A172 (cell line): ENCODE measurements around the gene SMG7. TPM values are rescaled to one million over a fixed set of nuclear protein-coding genes. Genes with fewer than 3 reads are reported as not detected.
"Not testable (repeated sequence)": the region's sequence is repeated elsewhere in the genome, so short reads cannot be mapped to it uniquely, and the experiment has no call there.

Experiments used
- DNase-seq: peaks from one replicate; pipeline ENCODE4 v3.0.0-alpha.2; 2015; ENCODE audit warnings: low spot score
- total RNA-seq: library from RNA; depleted of rRNA; stranded (reverse); fragments of >200 nt; shearing (Covaris generic); gene quantifications from 2 replicates; pipeline ENCODE4 v1.2.3, GENCODE V29; 2014; rRNA removed

Gene SMG7
- total RNA-seq: 19.6 and 23.0 TPM in 2 replicates

GRCh38 chr1:183472488-183473216, at the start of gene SMG7:
Gene SMG7, plus strand, starts transcription at chr1:183472499. Its CDS starts 122 bp downstream, at chr1:183472621.
- DNase-seq: peak; percentile 29

GRCh38 chr1:183423541-183423940, 48.8 kb upstream of the SMG7 start:
- no peak for DNase-seq

GRCh38 chr1:183424691-183425090, 47.6 kb upstream of the SMG7 start:
- no peak for DNase-seq

- DNase-seq: not testable (repeated sequence)
These were observed 44.7 kb upstream of the SMG7 start for GRCh38 chr1:183427591-183427990.

GRCh38 chr1:183431840-183432547, 40.3 kb upstream of the SMG7 start:
- no peak for DNase-seq

GRCh38 chr1:183432548-183432875, 39.8 kb upstream of the SMG7 start:
- DNase-seq: peak; percentile 51

GRCh38 chr1:183433703-183434102, 38.6 kb upstream of the SMG7 start:
- no peak for DNase-seq

GRCh38 chr1:183435497-183435896, 36.8 kb upstream of the SMG7 start:
- no peak for DNase-seq

- no peak for DNase-seq
These were observed 34.2 kb upstream of the SMG7 start for GRCh38 chr1:183438060-183438459.

GRCh38 chr1:183443011-183443410, 29.3 kb upstream of the SMG7 start:
- no peak for DNase-seq

GRCh38 chr1:183443466-183443865, 28.8 kb upstream of the SMG7 start:
- no peak for DNase-seq

GRCh38 chr1:183444243-183444642, 28.1 kb upstream of the SMG7 start:
- DNase-seq: peak; percentile 48

- no peak for DNase-seq
These were observed 23.0 kb upstream of the SMG7 start for GRCh38 chr1:183449223-183449770.

GRCh38 chr1:183450093-183450492, 22.2 kb upstream of the SMG7 start:
- no peak for DNase-seq

- peak; percentile 45 for DNase-seq
These were observed 17.9 kb upstream of the SMG7 start for GRCh38 chr1:183454377-183454776.

- DNase-seq: no peak
These were observed 15.5 kb upstream of the SMG7 start for GRCh38 chr1:183456826-183457225.

GRCh38 chr1:183457449-183457848, 14.8 kb upstream of the SMG7 start:
- DNase-seq: no peak

GRCh38 chr1:183460596-183460995, 11.7 kb upstream of the SMG7 start:
- no peak for DNase-seq

- peak; percentile 39 for DNase-seq
These were observed 10.9 kb upstream of the SMG7 start for GRCh38 chr1:183461350-183461749.

GRCh38 chr1:183463566-183463965, 8.7 kb upstream of the SMG7 start:
- DNase-seq: no peak

- DNase-seq: no peak
These were observed 5.5 kb upstream of the SMG7 start for GRCh38 chr1:183466781-183467180.

- no peak for DNase-seq
These were observed 4.6 kb upstream of the SMG7 start for GRCh38 chr1:183467687-183468086.
